ENCODE data around the gene APOLD1. TPM values are rescaled to one million over a fixed set of nuclear protein-coding genes. Genes with fewer than 3 reads are reported as not detected.
"Not testable (repeated sequence)": the region's sequence is repeated elsewhere in the genome, so short reads cannot be mapped to it uniquely, and the experiment has no call there.

The APOLD1 gene
- total and polyA plus RNA-seq, 2 donors: 5.2 to 13.9 TPM

- Histone ChIP-seq H3K9me3 (ENCODE audit: control insufficient read depth in 2 of 2, insufficient read depth in 1 of 2, low read length in 1 of 2) (no peaks in the 10 kb centered on the region), H3K4me1 (ENCODE audit: control insufficient read depth in 2 of 2, insufficient read depth in 2 of 2, low read length in 2 of 2) (peaks cover 0 to 6% of the 10 kb centered on the region in 2 donors), H3K36me3 (ENCODE audit: control insufficient read depth in 2 of 2, insufficient read depth in 2 of 2, low read length in 1 of 2) (peaks cover 6 to 10% of the 10 kb centered on the region in 2 donors), H3K4me3 (ENCODE audit: low read length in 2 of 2) (no peak overlapping the region), H3K27me3 (ENCODE audit: control insufficient read depth in 2 of 2, insufficient read depth in 1 of 2, low read length in 1 of 2) (no peaks in the 10 kb centered on the region), H3K27ac (ENCODE audit: low read depth in 1 of 2, low read length in 1 of 2) (no peak overlapping the region)
- peak in 1 of 9 donors; percentile 33 for DNase-seq (ENCODE audit: low read depth in 6 of 9, low spot score in 9 of 9)
- WGBS: 88% methylated on average over 1 of the region's 1 CpG
These were observed 53.5 kb downstream of the APOLD1 start for GRCh38 chr12:12839003-12839395.

- 97% methylated on average over 10 of the region's 10 CpGs for WGBS
- not testable (repeated sequence) for H3K27ac ChIP-seq (ENCODE audit: low read depth in 1 of 2, low read length in 1 of 2); DNase-seq (ENCODE audit: low read depth in 6 of 9, low spot score in 9 of 9)
These were observed 54.0 kb downstream of the APOLD1 start for GRCh38 chr12:12839439-12839838.

GRCh38 chr12:12839873-12840579 is 54.6 kb downstream of the APOLD1 start:
- WGBS: 93% methylated on average over 5 of the region's 5 CpGs
- H3K27me3 ChIP-seq (ENCODE audit: control insufficient read depth in 2 of 2, insufficient read depth in 1 of 2, low read length in 1 of 2): no peaks in the 10 kb centered on the region
- H3K36me3 ChIP-seq (ENCODE audit: control insufficient read depth in 2 of 2, insufficient read depth in 2 of 2, low read length in 1 of 2): peaks cover 4 to 5% of the 10 kb centered on the region in 2 donors
- DNase-seq (ENCODE audit: low read depth in 6 of 9, low spot score in 9 of 9): no peak
- no peak overlapping the region for H3K4me3 ChIP-seq (ENCODE audit: low read length in 2 of 2)
- no peak overlapping the region for H3K27ac ChIP-seq (ENCODE audit: low read depth in 1 of 2, low read length in 1 of 2)
- H3K4me1 ChIP-seq (ENCODE audit: control insufficient read depth in 2 of 2, insufficient read depth in 2 of 2, low read length in 2 of 2): peaks cover 0 to 6% of the 10 kb centered on the region in 2 donors
- no peaks in the 10 kb centered on the region for H3K9me3 ChIP-seq (ENCODE audit: control insufficient read depth in 2 of 2, insufficient read depth in 1 of 2, low read length in 1 of 2)

More at GRCh38 chr12:12839439-12839838, 54.0 kb downstream of the APOLD1 start:
- not testable (repeated sequence) for H3K4me3 ChIP-seq (ENCODE audit: low read length in 2 of 2); H3K9me3 ChIP-seq (ENCODE audit: control insufficient read depth in 2 of 2, insufficient read depth in 1 of 2, low read length in 1 of 2); H3K27me3 ChIP-seq (ENCODE audit: control insufficient read depth in 2 of 2, insufficient read depth in 1 of 2, low read length in 1 of 2); H3K36me3 ChIP-seq (ENCODE audit: control insufficient read depth in 2 of 2, insufficient read depth in 2 of 2, low read length in 1 of 2); H3K4me1 ChIP-seq (ENCODE audit: control insufficient read depth in 2 of 2, insufficient read depth in 2 of 2, low read length in 2 of 2)

GRCh38 chr12:12840580-12840899 is 55.1 kb downstream of the APOLD1 start:
- Histone ChIP-seq H3K27ac (ENCODE audit: low read depth in 1 of 2, low read length in 1 of 2) (no peak overlapping the region), H3K9me3 (ENCODE audit: control insufficient read depth in 2 of 2, insufficient read depth in 1 of 2, low read length in 1 of 2) (no peaks in the 10 kb centered on the region), H3K27me3 (ENCODE audit: control insufficient read depth in 2 of 2, insufficient read depth in 1 of 2, low read length in 1 of 2) (no peaks in the 10 kb centered on the region), H3K4me3 (ENCODE audit: low read length in 2 of 2) (no peak overlapping the region), H3K4me1 (ENCODE audit: control insufficient read depth in 2 of 2, insufficient read depth in 2 of 2, low read length in 2 of 2) (peaks cover 0 to 6% of the 10 kb centered on the region in 2 donors), H3K36me3 (ENCODE audit: control insufficient read depth in 2 of 2, insufficient read depth in 2 of 2, low read length in 1 of 2) (peaks cover under 1 to 1% of the 10 kb centered on the region in 2 donors)
- no peak for DNase-seq (ENCODE audit: low read depth in 6 of 9, low spot score in 9 of 9)
- WGBS: 96% methylated on average over 5 of the region's 5 CpGs

Other genes starting within 250 kb of the APOLD1 start
- gene DUSP16, start 222.8 kb upstream of the APOLD1 start, total RNA-seq: 19.1 TPM
- gene DUSP16, start 222.8 kb upstream of the APOLD1 start, polyA plus RNA-seq: 18.2 TPM
- gene CREBL2, start 173.8 kb upstream of the APOLD1 start, total RNA-seq: 20.7 TPM
- 29.3 TPM for gene CREBL2, start 173.8 kb upstream of the APOLD1 start, polyA plus RNA-seq
- 2.4 TPM for gene GPR19, start 89.5 kb upstream of the APOLD1 start, total RNA-seq
- 2.4 TPM for gene GPR19, start 89.5 kb upstream of the APOLD1 start, polyA plus RNA-seq
- 71.0 TPM for gene CDKN1B, start 68.3 kb upstream of the APOLD1 start, total RNA-seq
- gene CDKN1B, start 68.3 kb upstream of the APOLD1 start, polyA plus RNA-seq: 103 TPM
- gene DDX47, start 27.7 kb downstream of the APOLD1 start, total RNA-seq: 56.0 TPM
- 49.4 TPM for gene DDX47, start 27.7 kb downstream of the APOLD1 start, polyA plus RNA-seq
- gene GPRC5A, start 105.9 kb downstream of the APOLD1 start, total RNA-seq: 0.09 TPM
- 1.1 TPM for gene GPRC5A, start 105.9 kb downstream of the APOLD1 start, polyA plus RNA-seq
- not detected for gene GPRC5D, start 166.5 kb downstream of the APOLD1 start, total RNA-seq
- 0.05 TPM for gene GPRC5D, start 166.5 kb downstream of the APOLD1 start, polyA plus RNA-seq
- gene HEBP1, start 214.6 kb downstream of the APOLD1 start, total RNA-seq: 3.9 TPM
- 42.3 TPM for gene HEBP1, start 214.6 kb downstream of the APOLD1 start, polyA plus RNA-seq

Data from thymus (tissue), 11 donors.